Measurements from ENCODE around the gene GNB1. TPM values are rescaled to one million over a fixed set of nuclear protein-coding genes. Genes with fewer than 3 reads are reported as not detected.

The GNB1 gene
- total and polyA plus RNA-seq, 2 experiments from 2014 or later = 85.5 to 196 TPM

- no peak overlapping the region for H3K4me3 ChIP-seq
- no peak overlapping the region for H3K27ac ChIP-seq
- DNase-seq (ENCODE audit: low read depth in 1 of 2, low spot score in 1 of 2) = no peak
- H3K36me3 ChIP-seq = no peaks in the 10 kb centered on the region
- H3K27me3 ChIP-seq = no peaks in the 10 kb centered on the region
- TF ChIP-seq CTCF (IDR thresholded peaks at IDR 0.05; ENCODE audit: low read depth, low read length) = no peak
- H3K9me3 ChIP-seq (ENCODE audit: low read depth) = no peaks in the 10 kb centered on the region
- no peaks in the 10 kb centered on the region for H3K4me1 ChIP-seq (ENCODE audit: low read depth)
These were observed 37.6 kb upstream of the GNB1 start for GRCh38 chr1:1928231-1929101.

- TF ChIP-seq CTCF (IDR thresholded peaks at IDR 0.05; ENCODE audit: low read depth, low read length) = no peak
- Histone ChIP-seq H3K27me3 (no peaks in the 10 kb centered on the region), H3K4me3 (no peak overlapping the region), H3K4me1 (ENCODE audit: low read depth) (peaks cover 2% of the 10 kb centered on the region), H3K9me3 (ENCODE audit: low read depth) (no peaks in the 10 kb centered on the region), H3K36me3 (no peaks in the 10 kb centered on the region), H3K27ac (no peak overlapping the region)
- DNase-seq (ENCODE audit: low read depth in 1 of 2, low spot score in 1 of 2) = no peak
These were observed 36.9 kb upstream of the GNB1 start for GRCh38 chr1:1927751-1928150.

- Histone ChIP-seq H3K27ac (no peak overlapping the region), H3K4me1 (ENCODE audit: low read depth) (peaks cover 2% of the 10 kb centered on the region), H3K36me3 (no peaks in the 10 kb centered on the region), H3K27me3 (no peaks in the 10 kb centered on the region), H3K9me3 (ENCODE audit: low read depth) (no peaks in the 10 kb centered on the region), H3K4me3 (no peak overlapping the region)
- no peak for DNase-seq (ENCODE audit: low read depth in 1 of 2, low spot score in 1 of 2)
- no peak for TF ChIP-seq CTCF (IDR thresholded peaks at IDR 0.05; ENCODE audit: low read depth, low read length)
These were observed 36.2 kb upstream of the GNB1 start for GRCh38 chr1:1926886-1927660.

GRCh38 chr1:1926346-1926811, 35.5 kb upstream of the GNB1 start:
- no peak overlapping the region for H3K27ac ChIP-seq
- no peaks in the 10 kb centered on the region for H3K27me3 ChIP-seq
- no peak overlapping the region for H3K4me3 ChIP-seq
- no peaks in the 10 kb centered on the region for H3K9me3 ChIP-seq (ENCODE audit: low read depth)
- no peak for TF ChIP-seq CTCF (IDR thresholded peaks at IDR 0.05; ENCODE audit: low read depth, low read length)
- no peak for DNase-seq (ENCODE audit: low read depth in 1 of 2, low spot score in 1 of 2)
- peaks cover 2% of the 10 kb centered on the region for H3K4me1 ChIP-seq (ENCODE audit: low read depth)
- no peaks in the 10 kb centered on the region for H3K36me3 ChIP-seq

- H3K4me3 ChIP-seq = no peak overlapping the region
- no peaks in the 10 kb centered on the region for H3K27me3 ChIP-seq
- H3K9me3 ChIP-seq (ENCODE audit: low read depth) = no peaks in the 10 kb centered on the region
- H3K36me3 ChIP-seq = no peaks in the 10 kb centered on the region
- H3K4me1 ChIP-seq (ENCODE audit: low read depth) = peaks cover 2% of the 10 kb centered on the region
- DNase-seq (ENCODE audit: low read depth in 1 of 2, low spot score in 1 of 2) = no peak
- no peak for TF ChIP-seq CTCF (IDR thresholded peaks at IDR 0.05; ENCODE audit: low read depth, low read length)
- no peak overlapping the region for H3K27ac ChIP-seq
These were observed 34.8 kb upstream of the GNB1 start for GRCh38 chr1:1925437-1926345.

Data from cardiac muscle cell (in vitro differentiated cells and primary cell).